ENCODE measurements around the gene ARID5B. TPM values are rescaled to one million over a fixed set of nuclear protein-coding genes. Genes with fewer than 3 reads are reported as not detected.

ARID5B gene
- total RNA-seq, 4 donors from 2014 or later, result 17.7 to 54.6 (median 34.8) TPM

GRCh38 chr10:62056219-62056618 lies 154.7 kb downstream of the ARID5B start:
- Histone ChIP-seq H3K27me3 (no peaks in the 10 kb centered on the region), H3K4me3 (peak overlapping the region in 1 of 4 donors; percentile 2), H3K36me3 (peaks cover 0 to 5% (median 2%) of the 10 kb centered on the region in 4 donors), H3K4me1 (peaks cover 21 to 87% (median 59%) of the 10 kb centered on the region in 4 donors), H3K27ac (peak overlapping the region; percentile 69 to 91 (median 82)), H3K9me3 (no peaks in the 10 kb centered on the region)
- WGBS, 2 donors (ENCODE audit: low coverage in 1 of 2), result 76 to 90% methylated on average over 2 of the region's 2 CpGs
- TF ChIP-seq, protein P1, sequence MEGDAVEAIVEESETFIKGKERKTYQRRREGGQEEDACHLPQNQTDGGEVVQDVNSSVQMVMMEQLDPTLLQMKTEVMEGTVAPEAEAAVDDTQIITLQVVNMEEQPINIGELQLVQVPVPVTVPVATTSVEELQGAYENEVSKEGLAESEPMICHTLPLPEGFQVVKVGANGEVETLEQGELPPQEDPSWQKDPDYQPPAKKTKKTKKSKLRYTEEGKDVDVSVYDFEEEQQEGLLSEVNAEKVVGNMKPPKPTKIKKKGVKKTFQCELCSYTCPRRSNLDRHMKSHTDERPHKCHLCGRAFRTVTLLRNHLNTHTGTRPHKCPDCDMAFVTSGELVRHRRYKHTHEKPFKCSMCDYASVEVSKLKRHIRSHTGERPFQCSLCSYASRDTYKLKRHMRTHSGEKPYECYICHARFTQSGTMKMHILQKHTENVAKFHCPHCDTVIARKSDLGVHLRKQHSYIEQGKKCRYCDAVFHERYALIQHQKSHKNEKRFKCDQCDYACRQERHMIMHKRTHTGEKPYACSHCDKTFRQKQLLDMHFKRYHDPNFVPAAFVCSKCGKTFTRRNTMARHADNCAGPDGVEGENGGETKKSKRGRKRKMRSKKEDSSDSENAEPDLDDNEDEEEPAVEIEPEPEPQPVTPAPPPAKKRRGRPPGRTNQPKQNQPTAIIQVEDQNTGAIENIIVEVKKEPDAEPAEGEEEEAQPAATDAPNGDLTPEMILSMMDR (IDR thresholded peaks at IDR 0.05), result no peak
- TF ChIP-seq POLR2A (IDR thresholded peaks at IDR 0.05), result no peak
- no peak for TF ChIP-seq EP300 (IDR thresholded peaks at IDR 0.05; ENCODE audit: low read depth)
- no peak for TF ChIP-seq POLR2AphosphoS5 (IDR thresholded peaks at IDR 0.05)
- DNase-seq, result no peak
- in situ Hi-C loops (cut with MboI; ENCODE audit: low pct_ligation_motif_present in 1 of 4, low pct_unique_long_range_greater_than_20kb in 1 of 4, low sequenced_read_pairs in 3 of 4) (no loop called here), intact Hi-C loops (cut with DNase I; ENCODE audit: low total_unique reads) (no loop called here)

DNA sequence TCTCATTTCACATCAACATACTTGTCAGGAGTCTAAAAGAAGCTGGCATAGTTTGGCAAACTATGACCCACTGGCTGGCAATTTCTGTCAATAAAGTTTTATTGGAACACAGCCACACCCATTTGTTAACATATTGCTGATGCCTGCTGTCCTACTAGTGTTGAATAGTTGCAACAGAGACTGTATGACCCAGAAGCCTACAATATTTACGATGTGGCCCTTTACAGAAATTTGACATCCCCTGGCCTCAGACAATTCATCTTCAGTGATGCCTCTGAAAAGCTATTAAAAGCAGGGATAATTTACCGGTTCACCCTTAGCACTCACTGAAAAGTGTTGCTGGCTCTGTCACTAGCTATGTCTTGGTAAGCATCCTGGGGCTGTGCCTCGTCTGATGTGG lies 155.2 kb downstream of the ARID5B start:
- in situ Hi-C loops (cut with MboI; ENCODE audit: low pct_ligation_motif_present in 1 of 4, low pct_unique_long_range_greater_than_20kb in 1 of 4, low sequenced_read_pairs in 3 of 4) (no loop called here), intact Hi-C loops (cut with DNase I; ENCODE audit: low total_unique reads) (no loop called here)
- peak overlapping the region; percentile 69 to 91 (median 82) for H3K27ac ChIP-seq
- no peak overlapping the region for H3K4me3 ChIP-seq
- H3K9me3 ChIP-seq, result no peaks in the 10 kb centered on the region
- no peaks in the 10 kb centered on the region for H3K27me3 ChIP-seq
- peaks cover 0 to 7% (median 2%) of the 10 kb centered on the region in 4 donors for H3K36me3 ChIP-seq
- TF ChIP-seq EP300 (IDR thresholded peaks at IDR 0.05; ENCODE audit: low read depth) (no peak), POLR2AphosphoS5 (IDR thresholded peaks at IDR 0.05) (peak in 1 of 3 donors; percentile 18)
- TF ChIP-seq, protein P1 (IDR thresholded peaks at IDR 0.05), result no peak
- DNase-seq, result no peak
- 60 to 65% methylated on average over 1 to 3 of the region's 3 CpGs for WGBS, 2 donors (ENCODE audit: low coverage in 1 of 2)
- peaks cover 21 to 88% (median 59%) of the 10 kb centered on the region in 4 donors for H3K4me1 ChIP-seq

DNA sequence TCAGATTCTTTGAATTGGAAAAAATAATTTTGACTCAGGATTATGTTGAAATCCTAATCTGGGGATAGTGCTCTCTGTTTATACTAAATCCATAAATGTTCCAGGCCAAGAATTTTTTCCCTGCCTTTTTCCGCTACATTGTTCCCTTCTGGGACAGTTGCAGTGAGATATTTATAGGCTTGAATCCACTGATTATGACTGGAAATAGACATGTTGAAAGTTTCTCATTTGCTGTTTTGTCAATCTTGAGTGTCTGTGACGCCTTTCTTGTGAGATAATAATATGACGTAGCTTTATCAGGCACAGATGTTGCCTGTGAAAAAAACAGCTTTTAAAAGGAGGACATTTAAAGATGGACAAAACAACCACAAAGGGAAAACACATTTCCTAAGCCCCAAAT lies 155.9 kb downstream of the ARID5B start:
- TF ChIP-seq POLR2AphosphoS5 (IDR thresholded peaks at IDR 0.05) (peak; percentile 35 to 62 (median 52)), POLR2A (IDR thresholded peaks at IDR 0.05) (no peak), EP300 (IDR thresholded peaks at IDR 0.05; ENCODE audit: low read depth) (no peak)
- TF ChIP-seq, protein P1 (IDR thresholded peaks at IDR 0.05), result no peak
- H3K9me3 ChIP-seq, result no peaks in the 10 kb centered on the region
- H3K27me3 ChIP-seq, result no peaks in the 10 kb centered on the region
- WGBS, 2 donors (ENCODE audit: low coverage in 1 of 2), result 65 to 67% methylated on average over 3 of the region's 3 CpGs
- H3K4me3 ChIP-seq, result no peak overlapping the region
- intact Hi-C loops (cut with DNase I; ENCODE audit: low total_unique reads) (no loop called here), in situ Hi-C loops (cut with MboI; ENCODE audit: low pct_ligation_motif_present in 1 of 4, low pct_unique_long_range_greater_than_20kb in 1 of 4, low sequenced_read_pairs in 3 of 4) (no loop called here)
- DNase-seq, result no peak
- peaks cover 21 to 91% (median 59%) of the 10 kb centered on the region in 4 donors for H3K4me1 ChIP-seq
- H3K27ac ChIP-seq, result peak overlapping the region; percentile 69 to 91 (median 82)
- peaks cover 0 to 7% (median 2%) of the 10 kb centered on the region in 4 donors for H3K36me3 ChIP-seq

- Histone ChIP-seq H3K4me1 (peaks cover 21 to 89% (median 59%) of the 10 kb centered on the region in 4 donors), H3K27ac (peak overlapping the region; percentile 69 to 91 (median 82)), H3K27me3 (no peaks in the 10 kb centered on the region), H3K9me3 (no peaks in the 10 kb centered on the region), H3K4me3 (no peak overlapping the region), H3K36me3 (peaks cover 0 to 7% (median 2%) of the 10 kb centered on the region in 4 donors)
- WGBS, 2 donors (ENCODE audit: low coverage in 1 of 2), result 42 to 57% methylated on average over 5 of the region's 5 CpGs
- DNase-seq, result no peak
- TF ChIP-seq, protein P1 (IDR thresholded peaks at IDR 0.05), result no peak
- TF ChIP-seq POLR2A (IDR thresholded peaks at IDR 0.05), result no peak
- TF ChIP-seq EP300 (IDR thresholded peaks at IDR 0.05; ENCODE audit: low read depth), result no peak
- intact Hi-C loops (cut with DNase I; ENCODE audit: low total_unique reads) (no loop called here), in situ Hi-C loops (cut with MboI; ENCODE audit: low pct_ligation_motif_present in 1 of 4, low pct_unique_long_range_greater_than_20kb in 1 of 4, low sequenced_read_pairs in 3 of 4) (no loop called here)
These were observed 156.4 kb downstream of the ARID5B start for GRCh38 chr10:62057850-62058249.

All from transverse colon (tissue), 4 donors.